ENCODE data around the gene SH3D19. TPM values are rescaled to one million over a fixed set of nuclear protein-coding genes. Genes with fewer than 3 reads are reported as not detected.

The SH3D19 gene
- total RNA-seq, 4 donors from 2014 or later = 35.2 to 316 (median 131) TPM

DNA sequence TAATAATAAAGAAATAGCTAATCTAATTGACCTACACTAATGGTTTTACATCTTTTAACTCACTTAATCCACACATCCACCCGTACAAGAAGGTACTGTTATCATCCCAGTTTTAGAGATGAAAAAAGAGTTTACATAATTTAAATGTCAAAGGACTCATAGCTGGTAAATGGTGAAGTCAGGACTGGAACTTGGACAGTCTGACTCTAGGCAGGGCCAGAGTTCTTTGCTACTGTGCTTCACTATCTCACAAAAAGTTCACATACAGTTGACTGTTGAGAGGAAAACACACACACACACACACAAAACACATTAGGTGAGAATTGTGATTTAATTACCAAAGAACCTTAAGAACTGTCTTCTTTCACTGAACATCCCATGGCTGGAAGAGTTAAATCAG lies 119.7 kb downstream of the SH3D19 start:
- Histone ChIP-seq H3K27ac (peak overlapping the region; percentile 3 to 25), H3K4me1 (no peaks in the 10 kb centered on the region)
- TF ChIP-seq, protein P1, sequence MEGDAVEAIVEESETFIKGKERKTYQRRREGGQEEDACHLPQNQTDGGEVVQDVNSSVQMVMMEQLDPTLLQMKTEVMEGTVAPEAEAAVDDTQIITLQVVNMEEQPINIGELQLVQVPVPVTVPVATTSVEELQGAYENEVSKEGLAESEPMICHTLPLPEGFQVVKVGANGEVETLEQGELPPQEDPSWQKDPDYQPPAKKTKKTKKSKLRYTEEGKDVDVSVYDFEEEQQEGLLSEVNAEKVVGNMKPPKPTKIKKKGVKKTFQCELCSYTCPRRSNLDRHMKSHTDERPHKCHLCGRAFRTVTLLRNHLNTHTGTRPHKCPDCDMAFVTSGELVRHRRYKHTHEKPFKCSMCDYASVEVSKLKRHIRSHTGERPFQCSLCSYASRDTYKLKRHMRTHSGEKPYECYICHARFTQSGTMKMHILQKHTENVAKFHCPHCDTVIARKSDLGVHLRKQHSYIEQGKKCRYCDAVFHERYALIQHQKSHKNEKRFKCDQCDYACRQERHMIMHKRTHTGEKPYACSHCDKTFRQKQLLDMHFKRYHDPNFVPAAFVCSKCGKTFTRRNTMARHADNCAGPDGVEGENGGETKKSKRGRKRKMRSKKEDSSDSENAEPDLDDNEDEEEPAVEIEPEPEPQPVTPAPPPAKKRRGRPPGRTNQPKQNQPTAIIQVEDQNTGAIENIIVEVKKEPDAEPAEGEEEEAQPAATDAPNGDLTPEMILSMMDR (IDR thresholded peaks at IDR 0.05) = no peak
- no peak for TF ChIP-seq POLR2A (IDR thresholded peaks at IDR 0.05)

GRCh38 chr4:151204925-151205524 lies 120.4 kb downstream of the SH3D19 start:
- no peaks in the 10 kb centered on the region for H3K4me1 ChIP-seq
- H3K4me3 ChIP-seq = no peak overlapping the region
- H3K9me3 ChIP-seq = no peaks in the 10 kb centered on the region
- no peak for DNase-seq
- H3K27ac ChIP-seq = peak overlapping the region in 1 of 2 donors; percentile 25
- H3K36me3 ChIP-seq = no peaks in the 10 kb centered on the region
- intact Hi-C loops (cut with DNase I; ENCODE audit: low total_unique reads) = no loop called here
- TF ChIP-seq, protein P1 (IDR thresholded peaks at IDR 0.05) = no peak
- no peak for TF ChIP-seq POLR2A (IDR thresholded peaks at IDR 0.05)
- H3K27me3 ChIP-seq = no peaks in the 10 kb centered on the region

More for the DNA sequence above, 119.7 kb downstream of the SH3D19 start:
- no peak for DNase-seq
- Histone ChIP-seq H3K9me3 (no peaks in the 10 kb centered on the region), H3K4me3 (no peak overlapping the region), H3K27me3 (no peaks in the 10 kb centered on the region), H3K36me3 (no peaks in the 10 kb centered on the region)
- intact Hi-C loops (cut with DNase I; ENCODE audit: low total_unique reads) = no loop called here

DNA sequence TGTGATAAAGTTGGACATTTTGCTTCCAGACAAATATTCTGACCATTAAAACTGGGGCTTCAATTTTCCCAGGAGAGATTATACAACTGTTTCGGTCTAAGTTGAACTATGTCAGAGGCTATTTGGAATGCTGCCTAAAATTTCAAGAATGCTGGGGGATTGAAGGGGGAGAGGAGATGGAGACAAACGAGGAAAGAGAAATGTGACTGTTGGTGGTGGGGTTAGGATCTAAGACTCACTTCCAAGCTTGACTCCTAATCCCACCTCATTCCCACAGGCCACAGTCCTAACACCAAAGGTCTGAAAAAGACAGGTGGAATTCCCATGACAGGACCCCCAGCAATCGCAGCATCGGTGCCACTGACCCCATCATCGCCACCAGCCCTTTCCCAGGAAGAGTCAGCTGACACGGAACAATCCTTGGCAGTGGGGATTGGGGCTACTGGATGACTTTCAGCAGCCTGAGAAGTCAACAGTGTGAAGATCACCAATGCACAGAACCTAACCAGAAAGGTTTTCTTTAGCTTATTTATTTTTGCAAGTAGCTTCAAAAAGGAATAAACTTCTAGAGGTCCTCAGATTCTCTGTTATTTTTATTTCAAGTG lies 122.5 kb downstream of the SH3D19 start:
- Histone ChIP-seq H3K9me3 (no peaks in the 10 kb centered on the region), H3K27ac (peak overlapping the region; percentile 3 to 58), H3K27me3 (no peaks in the 10 kb centered on the region), H3K4me3 (no peak overlapping the region), H3K4me1 (no peaks in the 10 kb centered on the region), H3K36me3 (no peaks in the 10 kb centered on the region)
- intact Hi-C loops (cut with DNase I; ENCODE audit: low total_unique reads) = no loop called here
- no peak for TF ChIP-seq POLR2A (IDR thresholded peaks at IDR 0.05)
- TF ChIP-seq, protein P1 (IDR thresholded peaks at IDR 0.05) = no peak
- no peak for DNase-seq

- TF ChIP-seq POLR2A (IDR thresholded peaks at IDR 0.05) = no peak
- TF ChIP-seq, protein P1 (IDR thresholded peaks at IDR 0.05) = no peak
- no peak for DNase-seq
- Histone ChIP-seq H3K27ac (peak overlapping the region; percentile 3 to 58), H3K4me3 (no peak overlapping the region), H3K4me1 (no peaks in the 10 kb centered on the region), H3K9me3 (no peaks in the 10 kb centered on the region), H3K27me3 (no peaks in the 10 kb centered on the region), H3K36me3 (no peaks in the 10 kb centered on the region)
- intact Hi-C loops (cut with DNase I; ENCODE audit: low total_unique reads) = no loop called here
Measured at GRCh38 chr4:151202381-151202780, 123.0 kb downstream of the SH3D19 start.

DNA sequence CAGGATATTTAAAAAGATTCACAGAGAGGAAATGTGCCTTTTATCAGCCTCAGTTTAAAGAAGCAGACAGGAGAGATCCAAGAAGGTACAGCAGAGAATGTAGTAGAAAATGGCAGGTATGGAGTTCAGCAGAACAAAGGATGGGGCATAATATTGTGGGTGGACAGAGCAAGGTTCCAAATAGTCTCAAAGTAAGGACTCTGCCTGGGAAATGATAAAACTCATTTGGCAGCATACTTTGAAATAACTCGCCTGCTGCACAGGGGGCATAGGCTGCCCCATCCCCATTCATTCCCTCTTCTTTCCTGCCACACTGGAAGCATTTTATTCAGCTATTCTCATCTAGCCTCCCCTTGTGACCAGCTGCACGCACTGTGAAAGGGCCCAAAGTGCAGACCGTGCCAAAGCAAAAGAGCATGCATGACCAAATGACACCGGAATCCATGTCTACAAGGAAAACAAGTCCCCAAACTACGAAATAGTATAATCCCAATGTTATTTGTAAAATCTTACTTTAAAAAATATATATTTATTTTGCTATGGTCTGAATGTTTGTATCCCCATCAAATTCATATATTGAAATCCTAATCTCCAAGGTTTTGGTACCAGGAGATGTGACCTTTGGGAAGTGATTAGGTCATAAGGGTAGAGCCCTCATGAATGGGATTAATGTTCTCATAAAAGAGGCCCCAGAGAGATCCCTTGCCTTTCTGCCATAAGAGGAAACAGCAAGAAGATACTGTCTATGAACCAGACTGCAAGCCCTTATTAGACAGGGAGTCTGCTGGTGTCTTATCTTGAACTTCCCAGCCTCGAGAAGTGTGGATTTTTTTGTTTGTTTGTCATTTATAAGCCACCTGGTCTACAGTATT lies 125.8 kb downstream of the SH3D19 start:
- peak overlapping the region; percentile 7 to 18 for H3K27ac ChIP-seq
- no peak overlapping the region for H3K4me3 ChIP-seq
- intact Hi-C loops (cut with DNase I; ENCODE audit: low total_unique reads) = no loop called here
- H3K9me3 ChIP-seq = no peaks in the 10 kb centered on the region
- no peak for TF ChIP-seq POLR2A (IDR thresholded peaks at IDR 0.05)
- TF ChIP-seq, protein P1 (IDR thresholded peaks at IDR 0.05) = no peak
- no peak for DNase-seq
- no peaks in the 10 kb centered on the region for H3K27me3 ChIP-seq
- H3K4me1 ChIP-seq = no peaks in the 10 kb centered on the region
- H3K36me3 ChIP-seq = no peaks in the 10 kb centered on the region

Measured in uterus (tissue), 4 donors.